ENCODE results near the gene ADAR. TPM values are rescaled to one million over a fixed set of nuclear protein-coding genes. Genes with fewer than 3 reads are reported as not detected.

The ADAR gene
- total RNA-seq, 1 experiment from 2014 or later = 104 TPM

DNA sequence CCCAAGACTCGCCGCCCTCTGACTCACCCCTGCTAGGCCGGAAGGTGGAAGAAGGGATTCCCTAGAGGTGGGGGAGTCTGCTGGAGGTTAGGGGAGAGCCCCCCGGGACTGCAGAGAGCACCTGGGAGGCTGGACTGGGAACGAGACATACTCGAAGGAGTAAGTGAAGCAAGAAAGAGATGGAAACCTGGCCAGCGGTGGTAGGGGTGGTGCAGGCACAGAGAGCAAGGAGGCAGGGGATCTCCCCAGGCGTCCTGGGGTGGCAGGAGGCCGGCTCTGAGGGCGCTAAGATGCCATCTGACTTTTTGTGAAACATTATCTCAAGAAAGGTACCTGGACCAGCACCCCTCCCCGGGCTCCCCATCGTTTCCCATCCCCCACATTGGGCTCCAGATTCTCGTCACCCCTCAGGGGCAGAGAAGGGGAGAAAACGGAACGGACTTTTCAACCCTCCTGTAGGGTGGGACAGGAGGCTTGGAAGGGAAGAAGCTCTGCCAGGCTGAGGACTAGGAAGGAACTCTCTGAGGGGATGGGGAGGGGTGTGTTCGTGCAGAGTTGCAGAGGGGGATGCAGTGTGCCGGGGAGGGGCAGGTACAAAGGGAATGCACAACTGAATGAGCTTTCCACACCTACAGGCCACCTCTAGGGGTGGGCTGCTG, 39.7 kb downstream of the ADAR start:
- Histone ChIP-seq H3K9me3 (replicated peaks) (no peaks in the 10 kb centered on the region), H3K27me3 (no peaks in the 10 kb centered on the region), H3K27ac (no peak overlapping the region), H3K36me3 (no peaks in the 10 kb centered on the region), H3K4me3 (no peak overlapping the region), H3K4me1 (no peaks in the 10 kb centered on the region)
- no peak for DNase-seq

DNA sequence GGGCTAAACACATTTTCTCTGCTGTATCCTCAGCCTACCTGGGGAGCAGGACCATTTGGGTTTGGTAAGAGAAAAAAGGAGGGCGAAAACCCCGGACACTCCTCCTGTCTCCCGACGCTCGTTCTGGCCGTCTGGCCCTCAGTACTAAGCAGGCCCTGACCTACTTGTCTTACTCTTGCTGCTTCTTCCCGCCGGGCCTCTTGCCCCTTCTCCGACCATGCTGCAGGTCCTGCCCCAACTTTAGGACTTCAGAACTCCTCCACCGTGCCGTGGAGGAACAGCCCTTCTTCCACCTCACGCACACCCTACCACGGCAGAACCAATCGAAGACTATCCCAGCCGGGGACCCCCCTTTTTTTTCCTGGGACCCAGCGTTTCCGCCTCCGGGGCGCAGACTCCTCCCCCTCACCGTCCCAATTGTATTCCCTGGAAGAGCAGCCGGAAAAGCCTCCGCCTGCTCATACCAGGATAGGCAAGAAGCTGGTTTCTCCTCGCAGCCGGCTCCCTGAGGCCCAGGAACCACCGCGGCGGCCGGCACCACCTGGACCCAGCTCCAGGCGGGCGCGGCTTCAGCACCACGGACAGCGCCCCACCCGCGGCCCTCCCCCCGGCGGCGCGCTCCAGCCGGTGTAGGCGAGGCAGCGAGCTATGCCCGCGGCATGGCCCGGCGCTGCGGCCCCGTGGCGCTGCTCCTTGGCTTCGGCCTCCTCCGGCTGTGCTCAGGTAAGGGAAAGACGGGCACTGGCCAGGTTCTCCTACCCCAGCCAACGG, 40.4 kb downstream of the ADAR start, which contains the start of gene CHRNB2:
TSS of gene CHRNB2 (plus strand) at position 393 of the 771 bp plus-strand sequence. CDS start at position 660, 267 bp downstream.
- Histone ChIP-seq H3K9me3 (replicated peaks) (no peaks in the 10 kb centered on the region), H3K27ac (no peak within 1 kb of the TSS), H3K4me3 (no peak within 1 kb of the TSS), H3K27me3 (no peaks in the 10 kb centered on the region), H3K4me1 (no peaks in the 10 kb centered on the region), H3K36me3 (no peaks in the 10 kb centered on the region)
- peak; percentile 22 to 47 for DNase-seq

DNA sequence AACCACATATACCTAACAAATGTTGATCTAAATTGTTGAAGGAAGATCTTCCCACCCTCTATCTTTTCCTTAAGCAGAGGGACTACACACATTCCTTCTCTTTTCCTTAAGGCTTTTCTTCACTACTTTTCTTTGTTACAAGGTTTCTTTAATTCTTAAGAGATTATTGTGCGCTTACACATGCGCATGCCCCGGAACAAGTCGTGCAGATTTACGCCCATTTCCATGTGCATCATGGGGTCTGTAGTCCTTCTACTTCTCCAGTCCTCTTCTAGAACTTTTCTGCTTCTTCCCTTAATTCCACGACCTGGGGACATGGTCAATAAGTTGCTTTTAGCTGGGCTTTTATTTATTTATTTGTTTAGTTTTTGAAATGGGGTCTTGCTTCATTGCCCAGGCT, 42.1 kb downstream of the ADAR start:
- no peak for DNase-seq
- Histone ChIP-seq H3K36me3 (no peaks in the 10 kb centered on the region), H3K27ac (no peak overlapping the region), H3K4me3 (no peak overlapping the region), H3K27me3 (no peaks in the 10 kb centered on the region), H3K9me3 (replicated peaks) (no peaks in the 10 kb centered on the region), H3K4me1 (no peaks in the 10 kb centered on the region)

DNA sequence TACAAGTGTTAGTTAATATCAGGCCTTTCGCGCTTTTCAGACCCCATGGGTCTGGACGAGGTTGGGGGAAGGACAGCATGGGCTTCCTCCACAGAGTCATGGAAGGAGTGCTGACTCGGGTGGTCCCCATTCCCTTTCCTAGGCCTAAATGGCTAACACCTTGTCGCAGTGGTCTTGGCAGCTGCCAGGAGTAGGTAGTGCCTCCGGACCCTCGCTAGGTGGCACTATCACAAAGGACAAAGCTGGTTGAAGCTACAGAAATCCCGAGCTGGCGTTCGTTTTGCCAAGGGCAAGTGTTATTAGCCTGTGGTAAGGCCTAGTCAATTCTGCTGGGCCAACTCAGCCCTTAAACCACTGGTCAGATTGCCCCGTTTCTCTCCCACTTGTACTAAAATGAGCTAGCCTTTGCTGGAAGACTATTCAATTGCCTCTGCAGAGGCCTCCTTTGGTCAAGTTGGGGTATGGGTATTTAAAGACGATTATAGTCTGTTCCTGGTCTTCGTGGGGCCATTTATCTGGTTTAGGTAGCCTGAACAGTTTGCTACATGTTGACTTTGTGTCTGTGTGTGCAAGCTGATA, 48.4 kb downstream of the ADAR start:
- peaks cover 16% of the 10 kb centered on the region for H3K36me3 ChIP-seq
- no peaks in the 10 kb centered on the region for H3K9me3 ChIP-seq (replicated peaks)
- peak overlapping the region; percentile 65 for H3K27ac ChIP-seq
- no peaks in the 10 kb centered on the region for H3K4me1 ChIP-seq
- peak; percentile 89 to 95 for DNase-seq
- H3K4me3 ChIP-seq = peak overlapping the region; percentile 60
- H3K27me3 ChIP-seq = no peaks in the 10 kb centered on the region

DNA sequence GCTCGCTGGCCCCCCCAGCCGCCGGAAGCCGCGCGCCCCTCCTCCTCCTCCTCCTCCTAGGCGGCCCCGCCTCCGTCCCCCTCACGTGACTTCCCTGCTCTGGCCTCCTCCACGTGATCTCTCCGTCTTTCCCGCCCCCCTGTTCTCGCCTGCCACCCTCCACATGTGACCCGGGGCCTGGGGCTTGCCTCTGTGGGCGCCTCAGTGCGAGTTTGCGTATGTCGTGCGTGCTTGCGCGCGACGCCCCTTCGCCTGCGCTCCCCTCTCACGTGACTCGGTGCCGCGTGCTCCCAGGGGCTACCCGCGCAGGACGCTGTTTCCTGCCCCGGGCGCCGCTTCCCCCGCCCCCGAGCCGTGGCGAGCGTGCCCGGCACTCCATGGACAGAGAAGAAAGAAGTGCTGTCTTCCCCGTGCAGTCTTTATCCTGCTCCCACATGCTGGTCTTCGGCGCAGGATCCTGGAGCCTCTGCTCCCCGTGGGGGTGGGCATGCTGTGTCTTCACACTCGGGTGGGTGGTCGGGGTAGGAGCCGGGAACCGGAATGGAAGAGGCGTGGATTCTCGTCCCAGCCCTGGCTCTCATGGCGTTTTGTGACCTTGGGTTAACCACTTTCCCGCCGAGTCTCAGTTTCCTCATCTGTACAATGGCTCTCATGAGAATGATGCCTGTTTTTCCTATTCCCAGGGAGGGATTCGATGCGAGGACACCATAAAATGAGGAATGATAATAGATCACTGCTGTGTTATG, 49.1 kb downstream of the ADAR start:
- H3K4me3 ChIP-seq = peak overlapping the region; percentile 60
- H3K36me3 ChIP-seq = peaks cover 22% of the 10 kb centered on the region
- DNase-seq = peak; percentile 98 to 99
- peak overlapping the region; percentile 65 for H3K27ac ChIP-seq
- H3K4me1 ChIP-seq = no peaks in the 10 kb centered on the region
- H3K27me3 ChIP-seq = no peaks in the 10 kb centered on the region
- H3K9me3 ChIP-seq (replicated peaks) = no peaks in the 10 kb centered on the region

DNA sequence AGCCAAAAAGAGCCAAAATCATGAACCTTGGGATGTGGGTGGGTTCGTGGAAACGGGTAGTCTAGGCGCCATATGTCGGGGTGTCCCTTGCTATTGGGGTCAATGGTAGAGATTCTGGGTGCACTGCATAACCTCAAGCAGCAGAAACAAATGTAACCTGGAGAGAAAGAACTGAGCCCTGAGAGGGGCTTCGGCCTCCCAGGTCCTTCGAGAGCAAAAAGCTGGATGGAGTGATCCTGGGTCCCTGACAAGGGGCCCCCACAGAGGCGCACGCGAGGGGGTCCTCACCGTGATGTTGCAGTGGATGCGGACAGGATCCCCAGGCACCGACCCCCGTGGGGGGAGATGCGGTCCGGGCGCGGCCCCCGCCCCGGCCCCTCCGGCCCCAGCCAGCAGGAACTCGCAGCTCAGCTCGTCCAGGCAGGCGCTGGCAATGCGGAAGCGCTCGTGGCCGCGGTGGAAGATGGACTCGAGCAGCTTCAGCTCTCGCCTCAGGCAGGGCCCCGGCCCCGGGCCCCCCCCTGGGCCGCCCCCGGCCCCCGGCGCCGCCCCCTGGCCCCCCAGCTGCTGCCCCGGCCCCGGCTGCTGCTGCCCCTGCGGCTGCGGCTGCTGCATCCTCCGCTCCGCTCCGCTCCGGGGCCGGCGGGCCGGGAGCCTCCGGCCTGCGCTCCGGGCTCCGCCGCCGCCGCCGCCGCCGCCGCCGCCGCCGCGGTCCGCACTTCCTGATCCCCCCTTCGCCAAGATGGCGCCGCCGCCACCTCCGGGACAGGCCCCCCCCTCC, 49.9 kb downstream of the ADAR start, which contains the start of gene UBE2Q1:
TSS of gene UBE2Q1 (minus strand) at position 724 of the 781 bp plus-strand sequence. CDS start at position 615, 109 bp downstream.
- DNase-seq = peak; percentile 40 to 49

DNA sequence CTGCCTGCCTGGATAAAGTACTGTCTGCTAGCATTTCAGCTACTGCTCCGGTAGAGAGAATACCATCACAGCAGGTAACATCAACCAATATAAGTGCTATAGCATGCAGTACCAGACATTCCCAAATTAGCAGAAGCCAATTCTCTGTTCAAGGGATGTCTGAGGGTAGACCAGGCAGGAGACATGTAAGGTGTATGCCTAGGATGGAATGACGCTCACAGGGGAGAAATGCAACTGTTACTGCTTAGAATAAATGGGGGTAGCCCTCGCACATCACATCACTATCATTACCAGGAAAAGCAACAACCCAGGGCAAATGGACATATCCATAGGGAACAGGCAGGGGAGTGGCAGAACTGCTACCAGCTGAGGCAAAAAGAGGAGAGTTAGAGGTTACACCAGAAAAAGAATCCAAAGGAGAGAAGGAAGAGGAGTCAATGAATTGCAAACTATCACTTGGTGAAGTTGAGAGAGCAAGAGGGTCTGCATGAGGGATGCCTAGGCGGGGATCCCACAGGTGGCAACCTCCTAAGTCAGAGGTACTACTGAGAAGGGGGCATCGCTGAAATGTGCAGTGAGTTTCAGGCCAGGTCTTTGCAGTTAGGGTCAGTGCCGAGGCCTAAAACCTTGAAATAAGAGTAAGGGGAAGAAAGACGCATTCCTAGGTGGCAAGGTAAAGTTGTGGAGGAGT, 50.6 kb downstream of the ADAR start:
- no peaks in the 10 kb centered on the region for H3K27me3 ChIP-seq
- H3K27ac ChIP-seq = no peak overlapping the region; the same call in 1 of the 2 replicates
- peaks cover 36% of the 10 kb centered on the region for H3K36me3 ChIP-seq
- H3K4me3 ChIP-seq = peak overlapping the region; percentile 89
- DNase-seq = no peak
- no peaks in the 10 kb centered on the region for H3K9me3 ChIP-seq (replicated peaks)
- peaks cover 2% of the 10 kb centered on the region; the same call in 1 of the 2 replicates for H3K4me1 ChIP-seq

More for the DNA sequence above, 49.9 kb downstream of the ADAR start, which contains the start of gene UBE2Q1:
- Histone ChIP-seq H3K27me3 (no peaks in the 10 kb centered on the region), H3K27ac (peak within 1 kb of the TSS; percentile 65), H3K4me1 (peaks cover 2% of the 10 kb centered on the region; the same call in 1 of the 2 replicates), H3K9me3 (replicated peaks) (no peaks in the 10 kb centered on the region), H3K4me3 (peak within 1 kb of the TSS; percentile 89), H3K36me3 (peaks cover 29% of the 10 kb centered on the region)

DNA sequence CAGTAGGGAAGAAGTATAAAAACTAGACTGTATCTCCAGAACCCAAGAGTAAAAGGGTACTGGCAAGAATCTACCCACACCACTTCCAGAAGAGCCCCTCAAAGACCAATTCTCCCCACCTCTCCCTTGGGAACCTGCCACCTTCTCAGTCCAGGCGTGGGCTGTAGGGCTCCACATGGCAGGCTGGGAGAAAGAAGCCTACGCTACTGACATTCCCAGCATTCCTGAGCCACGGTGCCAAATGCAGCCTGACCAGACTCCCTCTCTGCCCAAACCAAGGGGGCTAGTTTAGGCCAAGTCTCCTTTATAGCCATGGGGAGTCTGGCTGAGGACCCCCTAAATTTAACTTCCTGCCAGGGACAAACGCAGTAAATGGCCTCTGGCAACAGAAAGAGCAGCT, 51.6 kb downstream of the ADAR start:
- H3K4me3 ChIP-seq = peak overlapping the region; percentile 89
- peaks cover 46% of the 10 kb centered on the region for H3K36me3 ChIP-seq
- H3K4me1 ChIP-seq = peaks cover 2% of the 10 kb centered on the region; the same call in 1 of the 2 replicates
- H3K27me3 ChIP-seq = no peaks in the 10 kb centered on the region
- H3K27ac ChIP-seq = no peak overlapping the region
- H3K9me3 ChIP-seq (replicated peaks) = no peaks in the 10 kb centered on the region
- DNase-seq = no peak

DNA sequence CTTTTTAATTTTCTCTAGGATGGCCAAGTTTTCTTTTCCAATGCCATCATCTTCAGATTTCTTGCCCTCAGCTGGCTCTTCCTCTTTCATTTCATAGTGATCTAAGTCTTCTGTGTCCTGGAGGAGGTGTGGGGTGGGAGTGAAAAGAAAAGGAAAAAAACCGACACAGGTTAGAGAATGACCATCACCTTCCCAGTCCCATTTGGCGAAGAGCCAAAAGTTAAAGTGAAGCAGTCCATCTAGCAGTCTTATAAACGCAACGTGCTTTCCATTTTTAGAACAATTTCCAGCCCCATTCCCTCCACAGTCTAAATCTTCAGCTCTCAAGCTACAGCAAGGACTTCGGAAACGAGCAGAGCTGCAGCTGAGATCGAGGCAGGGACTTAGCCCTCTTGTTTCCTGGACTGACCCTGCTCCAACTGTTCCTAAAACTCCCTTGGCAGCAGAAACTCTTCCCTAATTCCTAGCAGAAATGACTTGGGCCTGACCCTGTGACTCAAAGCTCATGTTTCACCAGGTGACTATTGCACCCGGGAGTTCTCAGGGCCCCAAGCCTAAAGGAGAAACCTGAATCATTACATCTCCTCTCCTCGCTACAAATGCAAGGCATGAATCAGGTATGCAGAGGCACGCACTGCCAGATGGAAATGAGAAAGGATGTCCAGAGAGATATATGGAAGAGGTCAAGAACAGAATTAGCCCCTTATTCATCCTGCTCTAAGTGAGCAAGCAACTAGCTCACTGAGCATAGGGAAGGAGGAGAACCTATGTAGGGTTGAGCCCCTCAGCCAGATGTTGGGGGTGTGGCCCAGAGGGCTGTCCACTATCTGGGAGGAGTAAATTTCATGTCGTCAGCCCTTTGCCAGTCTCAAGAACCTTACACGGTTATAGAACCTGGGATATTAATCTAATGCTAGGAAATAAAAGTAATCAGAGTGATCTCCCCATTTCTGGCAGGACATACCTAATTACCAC, 54.6 kb downstream of the ADAR start:
- Histone ChIP-seq H3K9me3 (replicated peaks) (no peaks in the 10 kb centered on the region), H3K36me3 (peaks cover 65% of the 10 kb centered on the region), H3K27me3 (no peaks in the 10 kb centered on the region), H3K4me1 (peaks cover 2% of the 10 kb centered on the region; the same call in 1 of the 2 replicates), H3K27ac (no peak overlapping the region), H3K4me3 (no peak overlapping the region)
- DNase-seq = no peak

DNA sequence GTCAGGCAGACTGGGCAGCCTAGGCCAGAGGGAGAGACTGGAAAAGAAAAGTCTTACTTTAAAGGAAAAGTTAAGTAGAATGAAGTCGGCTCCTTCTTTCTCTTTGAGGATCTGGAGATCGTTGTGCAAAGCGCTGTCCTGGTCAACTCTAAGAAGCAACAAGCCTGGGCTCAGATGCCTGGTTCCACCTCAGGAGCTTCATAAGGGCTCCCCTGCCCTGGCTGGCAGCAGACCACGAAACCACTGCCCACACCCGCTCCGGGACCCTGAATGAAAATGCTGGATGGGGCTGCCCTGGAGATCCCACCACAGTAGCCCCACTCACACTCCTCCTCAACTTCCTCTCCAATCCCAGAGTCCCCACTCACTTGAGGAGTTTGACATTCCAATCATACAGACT, 56.0 kb downstream of the ADAR start:
- no peak for DNase-seq
- H3K27ac ChIP-seq = no peak overlapping the region
- H3K4me3 ChIP-seq = no peak overlapping the region
- no peaks in the 10 kb centered on the region for H3K27me3 ChIP-seq
- H3K4me1 ChIP-seq = peaks cover 2% of the 10 kb centered on the region; the same call in 1 of the 2 replicates
- peaks cover 65% of the 10 kb centered on the region for H3K36me3 ChIP-seq
- no peaks in the 10 kb centered on the region for H3K9me3 ChIP-seq (replicated peaks)

DNA sequence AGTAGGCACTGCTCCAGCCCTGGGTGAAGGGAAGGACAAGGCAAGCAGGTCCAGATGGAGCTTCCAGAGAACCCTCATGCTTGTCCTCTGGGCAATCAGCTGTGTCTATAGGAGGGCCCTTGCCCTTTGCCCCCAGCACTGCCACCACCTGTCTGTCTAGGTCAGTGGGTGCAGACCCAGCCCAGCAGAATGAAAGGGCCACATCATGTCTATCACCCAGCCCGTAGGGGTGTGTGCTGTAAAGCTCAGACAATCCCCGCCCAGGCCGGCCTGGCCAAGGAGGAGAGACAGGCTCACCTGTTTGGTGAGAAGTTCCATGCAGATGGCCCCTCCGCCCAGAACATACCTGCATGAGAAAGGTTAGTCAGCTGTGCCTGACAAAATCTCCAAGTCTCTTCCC, 56.5 kb downstream of the ADAR start:
- Histone ChIP-seq H3K36me3 (peaks cover 65% of the 10 kb centered on the region), H3K27ac (no peak overlapping the region)
- DNase-seq = no peak

DNA sequence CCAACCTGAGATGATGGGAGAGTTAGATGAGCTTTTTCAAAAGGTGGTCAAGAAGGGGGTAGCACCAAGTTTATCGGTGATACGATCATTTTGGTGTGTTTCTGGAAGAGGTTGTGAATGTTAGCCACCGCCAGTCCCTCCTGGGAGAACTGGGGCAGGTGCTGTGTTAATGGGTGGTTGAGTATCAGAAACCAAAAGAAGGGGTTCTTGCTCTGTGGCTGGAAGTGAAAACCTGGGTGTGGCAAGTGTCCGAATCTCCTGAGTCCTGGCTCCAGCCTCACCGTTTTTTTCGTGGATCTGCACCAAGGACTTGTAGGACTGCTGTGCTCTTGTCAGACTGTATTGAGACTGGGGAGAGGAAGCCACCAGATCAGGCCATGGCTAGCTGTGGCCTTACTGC, 57.3 kb downstream of the ADAR start:
- peaks cover 61% of the 10 kb centered on the region for H3K36me3 ChIP-seq
- no peak for DNase-seq
- peaks cover 2% of the 10 kb centered on the region; the same call in 1 of the 2 replicates for H3K4me1 ChIP-seq
- H3K9me3 ChIP-seq (replicated peaks) = no peaks in the 10 kb centered on the region
- no peak overlapping the region for H3K27ac ChIP-seq
- H3K4me3 ChIP-seq = no peak overlapping the region
- H3K27me3 ChIP-seq = no peaks in the 10 kb centered on the region

More for the DNA sequence above, 56.5 kb downstream of the ADAR start:
- no peaks in the 10 kb centered on the region for H3K9me3 ChIP-seq (replicated peaks)
- H3K4me3 ChIP-seq = no peak overlapping the region
- no peaks in the 10 kb centered on the region for H3K27me3 ChIP-seq
- H3K4me1 ChIP-seq = peaks cover 2% of the 10 kb centered on the region; the same call in 1 of the 2 replicates
